Pons (tissue), 1 donor: Measurements from ENCODE around the gene DNAAF6.
"Not testable (repeated sequence)": the region's sequence is repeated elsewhere in the genome, so short reads cannot be mapped to it uniquely, and the experiment has no call there.

Experiments
- DNase-seq: peaks from one replicate; pipeline ENCODE4 v3.0.0-alpha.2; 2016; ENCODE audit warnings: low spot score

The DNAAF6 gene

DNA sequence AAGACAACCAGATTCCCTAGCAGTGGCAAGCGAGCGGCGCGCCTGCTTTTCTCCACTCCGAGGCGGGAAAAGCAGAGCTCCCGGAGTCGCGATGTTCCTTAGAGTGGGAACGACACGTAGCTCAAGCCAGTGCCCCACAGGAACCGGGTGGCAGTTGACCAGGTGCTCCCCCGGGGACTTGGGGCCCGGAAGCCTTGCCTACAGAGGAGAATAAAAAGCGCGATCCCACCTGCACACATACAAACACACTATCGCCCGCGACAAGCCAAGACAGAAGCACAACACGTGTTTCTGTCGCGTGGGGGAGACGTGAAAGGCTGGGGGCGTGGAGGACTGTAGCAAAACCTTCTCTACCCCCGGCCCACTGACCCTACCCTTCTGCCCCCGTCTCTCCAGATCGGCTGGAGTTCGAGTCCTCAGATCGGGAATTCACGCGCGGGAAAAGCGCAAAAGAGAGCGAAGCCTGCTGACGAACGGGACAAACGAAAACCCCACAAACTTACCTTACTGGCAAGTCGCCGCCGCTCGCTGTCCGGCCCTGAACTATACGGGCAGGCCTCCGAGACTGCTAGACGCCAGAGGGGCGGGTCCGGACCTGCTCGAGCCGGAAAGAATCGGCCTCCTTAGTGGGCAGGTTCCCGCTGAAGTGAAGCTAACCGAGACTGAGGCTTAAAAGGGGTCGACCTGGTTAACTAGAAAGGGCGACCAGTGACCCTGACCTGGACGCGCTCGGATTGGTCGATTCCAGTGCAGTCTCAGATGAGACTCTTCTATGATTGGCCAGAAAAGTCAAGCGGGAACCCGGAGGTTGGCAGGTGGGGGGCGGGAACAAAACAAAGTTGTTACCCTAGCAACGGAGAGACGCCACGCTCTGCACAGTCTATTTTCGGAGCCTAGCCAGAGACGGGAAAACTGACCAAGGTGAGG is at the start of gene DNAAF6, which contains the start of gene NUP62CL:
DNAAF6 (plus strand) TSS at position 842 of the 927 bp plus-strand sequence. CDS start 6,265 bp downstream, outside the sequence.
NUP62CL (minus strand) TSS at position 664 of the 927 bp plus-strand sequence. CDS start 31,287 bp downstream, outside the sequence.
- DNase-seq, result peak; percentile 17

- DNase-seq, result not testable (repeated sequence)
Measured at GRCh38 chrX:107157618-107158017, 48.8 kb upstream of the DNAAF6 start.

DNA sequence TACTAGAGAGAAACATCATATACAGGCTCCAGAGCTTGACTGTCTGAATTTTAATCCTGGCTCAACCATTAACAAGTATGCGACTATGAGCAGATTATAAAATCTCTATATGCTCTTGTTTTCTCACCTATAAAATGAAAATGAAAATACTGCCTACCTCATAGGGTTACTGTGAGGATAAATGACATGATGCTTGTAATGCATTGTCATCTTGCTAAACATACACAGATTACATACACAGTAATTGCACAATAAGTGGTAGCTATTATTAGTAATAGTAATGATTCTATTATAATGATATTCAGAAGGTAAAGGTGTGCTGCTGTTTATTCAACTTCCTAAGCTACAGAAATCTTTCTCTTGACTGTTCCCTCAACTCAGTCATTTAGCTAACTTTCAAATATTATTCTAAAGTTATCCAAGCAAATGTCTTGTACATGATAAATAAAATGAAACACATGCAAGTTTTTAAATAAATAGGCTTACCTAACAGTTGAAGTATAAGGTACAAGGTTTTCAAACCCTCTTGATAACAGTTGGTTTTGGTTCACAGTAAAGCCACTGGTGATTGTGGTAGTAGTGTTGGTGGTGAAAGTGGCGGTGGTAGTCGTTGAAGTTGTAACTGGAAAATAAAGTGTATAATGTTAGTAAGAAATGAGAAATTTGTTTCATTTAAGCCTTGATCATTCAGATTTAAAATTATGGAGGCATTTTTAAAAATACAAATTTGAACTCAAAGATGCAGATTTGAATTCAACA is 39.1 kb upstream of the DNAAF6 start:
- DNase-seq, result no peak

- DNase-seq, result no peak
Measured at GRCh38 chrX:107168257-107168656, 38.2 kb upstream of the DNAAF6 start.

DNA sequence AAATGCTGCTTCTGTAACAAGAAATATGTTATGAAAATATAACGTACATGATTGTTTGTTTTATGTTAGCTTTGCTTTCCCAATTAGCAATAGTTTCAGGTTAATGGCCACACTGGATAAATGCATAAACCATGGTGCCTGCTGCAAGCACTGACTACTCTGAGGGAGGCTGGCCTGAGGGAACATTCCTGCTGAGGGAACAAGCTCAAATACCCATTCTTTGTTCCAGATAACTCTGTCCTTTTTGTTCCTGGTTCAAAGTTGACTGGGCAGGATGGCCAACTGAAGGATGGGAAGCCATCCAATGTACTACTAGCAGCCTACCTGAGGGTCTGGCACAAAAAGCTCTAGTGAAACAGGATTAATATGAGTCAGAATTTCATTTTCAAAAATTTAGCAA is 37.7 kb upstream of the DNAAF6 start:
- DNase-seq, result no peak

GRCh38 chrX:107171369-107172102 is 34.9 kb upstream of the DNAAF6 start:
- no peak for DNase-seq

DNA sequence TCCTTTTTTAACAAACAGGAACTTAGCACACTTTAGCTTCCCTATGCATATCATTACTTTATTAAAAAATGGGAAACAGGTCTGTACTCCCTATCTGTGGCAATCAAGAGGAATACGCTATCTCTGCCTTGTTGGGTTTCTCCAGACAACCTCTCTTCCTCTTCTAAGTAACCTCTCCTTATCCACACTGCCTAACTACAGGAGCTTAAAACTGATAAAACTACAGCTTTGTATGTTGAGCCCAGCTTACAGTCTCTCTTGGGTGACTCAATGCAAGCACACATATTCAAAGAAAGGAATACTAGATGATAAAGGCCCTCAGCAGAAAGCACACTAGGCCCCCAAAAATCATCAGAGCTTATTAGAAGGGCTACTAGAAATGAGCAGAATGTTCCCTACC is 9.1 kb upstream of the DNAAF6 start:
- DNase-seq, result no peak

- not testable (repeated sequence) for DNase-seq
Measured at GRCh38 chrX:107198074-107198473, 8.3 kb upstream of the DNAAF6 start.

GRCh38 chrX:107199491-107199890 is 6.9 kb upstream of the DNAAF6 start:
- no peak for DNase-seq

DNA sequence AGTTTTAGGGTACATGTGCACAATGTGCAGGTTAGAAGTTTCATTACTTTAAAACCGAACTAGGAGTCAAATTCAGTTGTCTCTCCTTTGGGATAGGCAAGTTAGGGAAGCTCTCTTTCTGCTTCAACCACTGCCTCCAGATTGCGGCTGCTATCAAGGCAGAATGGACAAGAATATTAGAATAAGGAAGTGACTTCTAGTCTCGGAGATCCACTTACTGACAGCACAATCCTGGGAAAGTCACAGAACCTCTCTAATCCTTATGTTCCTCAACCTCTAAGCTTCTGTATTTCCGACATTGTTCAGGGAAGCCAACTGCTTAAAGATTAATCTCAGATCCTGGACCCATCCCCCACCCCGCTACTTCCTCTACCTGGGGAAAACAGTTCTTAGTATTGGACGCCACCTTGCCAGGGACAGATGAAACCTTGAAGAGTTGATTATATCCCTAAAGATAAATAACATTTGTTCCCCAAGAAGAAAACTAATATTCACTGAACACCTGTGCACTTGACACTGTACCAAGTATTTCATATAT is 2.3 kb upstream of the DNAAF6 start:
- DNase-seq, result no peak

DNA sequence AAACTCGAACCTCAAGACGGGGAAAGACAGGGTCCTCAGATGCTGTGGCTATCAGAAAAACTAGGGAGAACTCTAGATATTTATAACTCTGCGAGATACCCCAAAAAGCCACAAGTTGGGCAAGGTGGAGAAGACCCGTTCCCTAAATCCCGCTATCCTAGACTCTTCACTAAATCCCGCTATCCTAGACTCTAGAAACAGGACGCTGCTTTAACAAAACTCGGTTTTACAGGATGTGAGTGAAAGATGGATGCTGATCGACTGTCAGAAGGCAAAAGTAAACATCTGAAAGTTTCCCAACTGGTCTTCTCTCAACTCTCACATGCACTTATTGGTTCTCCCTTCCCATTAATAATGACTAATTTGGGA is 270 bp downstream of the DNAAF6 start:
- no peak for DNase-seq

GRCh38 chrX:107207089-107207488 is 678 bp downstream of the DNAAF6 start:
- no peak for DNase-seq

GRCh38 chrX:107207943-107208342 is 1.5 kb downstream of the DNAAF6 start:
- no peak for DNase-seq

DNA sequence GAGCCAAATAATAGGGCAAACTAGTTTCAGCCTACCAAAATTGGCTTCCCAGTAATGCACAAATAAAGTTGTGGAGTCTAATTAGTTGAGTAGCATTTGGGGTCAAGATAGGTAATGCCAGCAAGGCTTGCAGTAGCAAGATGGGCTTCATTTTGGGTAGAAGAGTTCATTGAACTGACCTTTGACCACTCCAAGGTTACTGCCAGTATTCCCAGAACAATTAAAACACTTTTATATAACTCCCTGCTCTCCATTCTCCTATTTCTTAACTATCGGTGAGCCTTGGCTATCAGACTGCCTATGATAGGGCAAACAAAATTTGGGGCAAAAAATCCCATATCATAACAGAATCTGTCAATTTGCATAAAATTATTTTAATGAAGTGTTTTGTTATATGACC is 7.1 kb downstream of the DNAAF6 start:
- DNase-seq, result no peak

- no peak for DNase-seq
Measured at GRCh38 chrX:107226757-107227156, 20.3 kb downstream of the DNAAF6 start.

- peak; percentile 19 for DNase-seq
Measured at GRCh38 chrX:107227780-107228485, 21.5 kb downstream of the DNAAF6 start.

DNA sequence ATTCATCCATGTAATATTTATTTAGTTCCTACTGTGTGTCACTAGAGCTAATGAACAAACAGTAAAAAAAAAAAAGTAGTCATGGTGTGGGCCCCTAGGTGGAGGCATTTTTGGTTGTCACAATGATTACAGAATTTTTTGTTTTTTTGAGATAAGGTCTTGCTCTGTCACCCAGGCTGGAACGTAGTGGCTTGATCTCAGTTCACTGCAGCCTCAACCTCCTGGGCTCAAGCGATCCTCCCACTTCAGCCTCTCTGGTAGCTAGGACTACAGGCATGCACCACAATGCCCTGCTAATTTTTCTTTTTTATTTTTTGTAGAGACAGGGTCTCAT is 22.0 kb downstream of the DNAAF6 start:
- no peak for DNase-seq

DNA sequence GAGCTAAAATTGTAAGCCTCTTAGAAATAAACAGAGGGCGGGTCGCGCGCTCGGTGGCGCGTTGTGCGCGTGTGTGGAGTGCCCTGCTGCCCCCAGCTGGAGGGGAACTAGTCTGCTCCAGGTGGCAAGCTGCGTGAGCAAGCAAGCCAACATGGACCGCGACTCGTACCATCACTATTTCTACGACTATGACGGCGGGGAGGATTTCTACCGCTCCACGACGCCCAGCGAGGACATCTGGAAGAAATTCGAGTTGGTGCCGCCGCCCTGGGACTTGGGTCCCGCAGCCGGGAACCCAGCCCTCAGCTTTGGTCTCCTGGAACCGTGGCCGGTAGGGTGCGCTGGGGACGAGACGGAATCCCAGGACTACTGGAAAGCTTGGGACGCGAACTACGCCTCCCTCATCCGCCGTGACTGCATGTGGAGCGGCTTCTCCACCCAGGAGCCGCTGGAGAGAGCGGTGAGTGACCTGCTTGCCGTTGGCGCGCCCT is 66.1 kb downstream of the DNAAF6 start:
- no peak for DNase-seq

DNA sequence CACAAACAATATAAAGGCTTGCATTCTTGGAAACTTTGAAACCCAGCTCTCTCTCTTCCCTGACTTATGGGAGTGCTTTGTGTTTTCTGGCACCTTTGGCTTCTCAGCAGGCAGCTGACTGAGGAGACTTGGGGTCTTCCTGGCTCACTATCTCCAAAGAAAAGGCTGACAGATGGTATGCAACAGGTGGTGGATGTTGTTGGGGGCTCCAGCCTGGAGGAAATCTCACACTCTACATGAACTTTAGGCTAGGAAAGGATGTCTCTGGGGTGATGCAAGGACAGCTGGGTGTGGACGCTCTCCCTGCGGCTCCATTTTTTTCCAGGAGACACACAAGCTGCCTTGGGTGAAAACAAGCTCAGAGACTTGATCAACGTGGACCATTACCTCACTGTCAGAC is 67.4 kb downstream of the DNAAF6 start:
- DNase-seq, result no peak

DNA sequence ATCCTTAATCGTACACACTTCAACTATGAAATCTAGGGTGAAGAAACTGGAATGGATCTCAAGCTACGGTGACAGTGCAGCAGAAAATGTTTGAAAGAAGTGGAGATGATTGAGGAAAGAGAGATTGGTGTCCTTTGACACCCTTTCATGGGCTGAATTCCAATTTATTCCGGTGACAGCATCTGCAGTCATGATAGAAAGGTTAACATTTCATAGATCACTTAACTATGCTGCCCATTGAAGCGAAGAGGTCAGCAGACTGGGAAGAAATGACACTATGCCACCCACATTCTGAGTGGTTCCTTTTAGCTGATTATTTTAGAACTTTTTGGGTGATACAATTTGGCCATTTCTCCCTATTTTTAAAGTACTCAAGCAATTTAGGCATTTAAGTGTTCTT is 82.3 kb downstream of the DNAAF6 start:
- DNase-seq, result no peak

DNA sequence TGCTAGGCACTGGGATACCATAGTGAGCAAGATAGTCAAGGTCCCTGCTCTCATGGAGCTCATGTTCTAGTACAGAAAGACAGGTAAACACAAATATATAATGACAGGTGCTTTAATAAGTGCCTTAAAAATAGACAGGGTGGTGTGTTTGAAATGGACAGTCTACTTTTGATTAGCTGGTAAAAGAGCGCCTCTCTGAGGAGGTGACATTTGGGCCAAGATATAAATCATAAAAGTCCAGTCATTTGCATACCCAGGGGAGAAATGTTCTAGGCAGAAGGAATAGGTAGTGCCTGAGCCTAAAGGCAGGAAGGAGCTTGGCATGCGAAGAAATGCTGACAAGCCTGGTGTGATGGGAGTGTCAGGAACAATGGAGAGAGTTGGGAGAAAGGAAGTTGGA is 83.6 kb downstream of the DNAAF6 start:
- DNase-seq, result no peak
